Astrocyte (in vitro differentiated cells and primary cell): ENCODE results near the gene FBXO47.
"Not testable (repeated sequence)": the region's sequence is repeated elsewhere in the genome, so short reads cannot be mapped to it uniquely, and the experiment has no call there.

Experiments used
- CTCF ChIP-seq: IDR thresholded peaks from 2 replicates; pipeline ENCODE4 v1.5.1; 2011; ENCODE audit warnings: low read depth, mild to moderate bottlenecking, inconsistent platforms, low read length, moderate library complexity; ENCODE audit not compliant: insufficient read depth
- EZH2 ChIP-seq: IDR thresholded peaks from 2 replicates; pipeline ENCODE4 v1.6.1; 2012; ENCODE audit warnings: mild to moderate bottlenecking, low read length, inconsistent platforms; ENCODE audit not compliant: insufficient read depth

GRCh38 chr17:38911731-38912081 lies 55.5 kb downstream of the FBXO47 start:
- TF ChIP-seq CTCF, EZH2: not testable (repeated sequence)
